GM10266 (cell line): Measurements from ENCODE around the gene ANKAR.
"Not testable (repeated sequence)": the region's sequence is repeated elsewhere in the genome, so short reads cannot be mapped to it uniquely, and the experiment has no call there.

Experiments
- DNase-seq: peaks from one replicate; pipeline ENCODE4 v3.0.0; 2012; ENCODE audit errors: extremely low spot score
- CTCF ChIP-seq: IDR thresholded peaks from 2 replicates; pipeline ENCODE4 v1.5.1; 2012; ENCODE audit warnings: mild to moderate bottlenecking, low read depth; ENCODE audit not compliant: control insufficient read depth, insufficient read depth; ENCODE audit errors: missing control alignments

ANKAR gene

GRCh38 chr2:189696223-189696622 is 21.8 kb downstream of the ANKAR start:
- TF ChIP-seq CTCF, result no peak
- no peak for DNase-seq

DNA sequence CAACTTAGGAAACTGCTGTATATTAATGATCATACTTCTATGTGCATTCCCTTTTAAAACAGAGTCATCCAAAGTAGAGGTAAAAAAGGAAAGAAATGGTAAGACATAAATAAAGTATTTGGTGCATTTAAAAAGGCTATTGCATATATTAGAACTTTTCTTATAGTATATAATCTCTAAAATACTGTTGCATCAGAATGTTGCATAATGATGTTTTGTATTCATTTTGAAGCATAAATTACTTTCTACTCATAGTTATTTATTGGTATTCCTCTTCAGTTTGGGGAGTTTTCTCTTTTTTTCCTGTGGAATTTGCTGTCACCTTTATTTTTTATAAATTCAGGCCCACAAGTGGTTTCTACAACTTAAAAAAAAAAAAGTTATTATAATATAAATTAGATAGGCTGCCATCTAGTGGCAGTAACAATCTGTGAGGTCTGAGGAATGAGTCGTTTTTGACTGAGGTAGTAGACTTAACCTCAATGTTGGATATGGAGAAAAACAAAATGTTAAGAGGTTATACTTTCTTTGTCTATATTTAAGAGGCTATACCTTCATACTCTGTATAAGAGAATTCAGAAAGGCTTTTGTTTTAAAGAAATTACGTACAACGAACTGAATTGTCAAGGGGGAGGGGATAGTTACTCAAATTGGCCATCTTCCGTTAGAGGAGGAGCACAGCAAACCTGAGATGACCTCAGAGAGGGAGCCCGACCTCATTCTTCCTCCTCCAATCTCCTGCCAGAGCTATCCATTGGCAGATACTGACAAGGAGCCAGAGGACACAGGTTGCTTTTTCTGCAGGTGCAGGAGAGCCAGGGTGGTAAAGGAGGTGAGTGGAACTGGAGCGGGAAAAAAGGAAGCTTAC is 23.8 kb downstream of the ANKAR start:
- peak; percentile 26 for DNase-seq
- TF ChIP-seq CTCF, result peak; percentile 42

DNA sequence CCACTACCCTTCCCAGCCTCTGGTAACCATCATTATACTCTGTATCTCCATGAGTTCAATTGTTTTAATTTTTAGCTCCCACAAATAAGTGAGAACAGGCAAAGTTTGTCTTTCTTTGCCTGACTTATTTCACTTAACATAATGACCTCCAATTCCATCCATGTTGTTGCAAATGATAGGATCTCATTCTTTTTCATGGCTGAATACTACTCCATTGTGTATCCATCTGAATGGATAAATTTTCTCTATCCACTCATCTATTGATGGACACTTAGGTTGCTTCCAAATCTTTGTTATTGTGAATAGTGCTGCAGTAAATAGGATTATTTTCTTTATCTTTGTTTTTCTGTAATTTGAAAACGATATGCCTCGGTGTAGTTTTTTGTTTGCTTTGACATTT is 26.2 kb downstream of the ANKAR start:
- no peak for DNase-seq
- TF ChIP-seq CTCF, result no peak

DNA sequence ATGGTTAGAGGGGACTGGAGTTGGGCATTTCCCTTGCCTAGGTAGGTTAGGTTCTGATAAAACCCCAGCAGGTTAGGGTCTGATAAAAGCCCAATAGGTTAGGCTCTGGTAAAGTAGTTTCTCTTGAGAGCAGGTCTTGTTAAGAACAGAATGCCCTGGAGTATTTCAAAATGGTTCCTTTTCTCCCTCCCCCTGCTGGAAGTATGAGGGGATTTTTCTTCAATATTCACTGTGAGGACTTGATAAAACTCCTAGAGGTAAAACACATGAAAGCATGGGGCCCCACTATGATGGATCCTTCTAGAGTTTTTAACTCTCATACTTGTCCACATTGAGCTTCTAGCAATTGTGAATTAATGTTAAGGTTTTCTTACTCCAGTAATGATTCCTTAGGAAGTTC is 27.6 kb downstream of the ANKAR start:
- DNase-seq, result no peak
- no peak for TF ChIP-seq CTCF

- no peak for DNase-seq
- TF ChIP-seq CTCF, result no peak
Measured at GRCh38 chr2:189709501-189710221, 35.2 kb downstream of the ANKAR start.

DNA sequence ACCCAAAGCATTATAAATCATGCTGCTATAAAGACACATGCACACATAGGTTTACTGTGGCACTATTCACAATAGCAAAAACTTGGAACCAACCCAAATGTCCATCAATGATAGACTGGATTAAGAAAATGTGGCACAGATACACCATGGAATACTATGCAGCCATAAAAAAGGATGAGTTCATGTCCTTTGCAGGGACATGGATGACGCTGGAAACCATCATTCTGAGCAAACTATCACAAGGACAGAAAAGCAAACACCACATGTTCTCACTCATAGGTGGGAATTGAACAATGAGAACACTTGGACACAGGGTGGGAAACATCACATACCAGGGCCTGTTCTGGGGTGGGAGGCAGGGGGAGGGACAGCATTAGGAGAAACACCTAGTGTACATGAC is 43.1 kb downstream of the ANKAR start:
- not testable (repeated sequence) for DNase-seq

DNA sequence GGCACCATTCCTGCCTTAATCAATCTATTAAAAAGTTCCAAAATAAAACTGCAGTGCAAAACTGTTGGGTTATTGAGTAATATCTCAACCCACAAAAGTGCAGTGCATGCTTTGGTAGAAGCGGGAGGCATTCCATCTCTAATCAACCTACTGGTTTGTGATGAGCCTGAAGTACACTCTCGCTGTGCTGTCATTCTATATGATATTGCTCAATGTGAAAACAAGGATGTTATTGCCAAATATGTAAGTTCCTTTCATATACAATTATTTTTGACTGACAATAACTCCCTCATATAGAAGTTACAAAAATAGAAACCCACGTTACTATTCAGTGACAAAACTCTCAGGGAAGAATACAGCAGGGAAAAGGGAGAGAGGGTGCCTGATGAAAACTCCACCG is 45.1 kb downstream of the ANKAR start:
- DNase-seq, result no peak
- no peak for TF ChIP-seq CTCF
